BJ (cell line): ENCODE data around the gene PSPH. TPM values are rescaled to one million over a fixed set of nuclear protein-coding genes. Genes with fewer than 3 reads are reported as not detected.
A peak's percentile ranks its signal among the peaks of the same experiment; 100 is the strongest.

Source experiments
- CTCF ChIA-PET: fragments of 350-600 bp; formaldehyde crosslinking; extraction: SDS; loops from one replicate; lab custom pipeline; 2021; ENCODE audit warnings: antibody characterized with exemption, inconsistent platforms; lab: Yijun Ruan, JAX
- POLR2A ChIA-PET: fragments of 300-600 bp; sonication (Branson Sonifier 250); formaldehyde crosslinking; extraction: SDS; loops from one replicate; lab custom pipeline; 2021; ENCODE audit warnings: antibody characterized with exemption; lab: Charles Lee
- DNase-seq: peaks from one replicate; pipeline ENCODE4 v3.0.0-alpha.2; 2011; ENCODE audit warnings: low read depth
- H3K27me3 ChIP-seq: 2 replicates; pipeline ENCODE4 v1.6.0; 2011; ENCODE audit warnings: low read length; ENCODE audit not compliant: control insufficient read depth, insufficient read depth
- H3K36me3 ChIP-seq: 2 replicates; pipeline ENCODE4 v1.5.1; 2011; ENCODE audit warnings: low read length; ENCODE audit not compliant: control insufficient read depth, insufficient read depth
- H3K4me3 ChIP-seq: 2 replicates; pipeline ENCODE4 v1.5.1; 2011; ENCODE audit warnings: low read depth, mild to moderate bottlenecking, control low read depth, low read length
- CTCF ChIP-seq: IDR thresholded peaks from 2 replicates; pipeline ENCODE4 v1.5.1; 2011; ENCODE audit warnings: low read depth, mild to moderate bottlenecking, control low read depth, inconsistent platforms, low read length, moderate library complexity; ENCODE audit not compliant: insufficient read depth
- polyA plus RNA-seq: library from polyadenylated mRNA; depleted of rRNA; stranded (reverse); fragments of >200 nt; gene quantifications from 2 replicates; pipeline ENCODE4 v1.2.3, GENCODE V29; 2011

Gene PSPH
- polyA plus RNA-seq, 1 experiment: 76.2 TPM

- ChIA-PET POLR2A (no interaction called here), CTCF (no interaction called here)
- no peak for DNase-seq
- Histone ChIP-seq H3K27me3 (no peaks in the 10 kb centered on the region), H3K4me3 (no peak overlapping the region), H3K36me3 (peaks cover 5% of the 10 kb centered on the region; the same call in 1 of the 2 replicates)
- TF ChIP-seq CTCF: no peak
These were observed 80.7 kb downstream of the PSPH start for GRCh38 chr7:55970561-55970960.

- DNase-seq: no peak
- no peak for TF ChIP-seq CTCF
- Histone ChIP-seq H3K27me3 (no peaks in the 10 kb centered on the region), H3K36me3 (peaks cover 5% of the 10 kb centered on the region; the same call in 1 of the 2 replicates), H3K4me3 (no peak overlapping the region)
- ChIA-PET POLR2A (no interaction called here), CTCF (interaction anchor here (1.0 kb wide), 1 partner anchor 123 kb away, joined by 3 read pairs; the partner anchor contains the start of gene PHKG1)
These were observed 81.9 kb downstream of the PSPH start for GRCh38 chr7:55969391-55969790.

GRCh38 chr7:55966851-55967250 is 84.4 kb downstream of the PSPH start:
- TF ChIP-seq CTCF: no peak
- H3K36me3 ChIP-seq: peaks cover 5% of the 10 kb centered on the region; the same call in 1 of the 2 replicates
- no peaks in the 10 kb centered on the region for H3K27me3 ChIP-seq
- CTCF ChIA-PET: interaction anchor here (0.6 to 2.5 kb wide), 4 partner anchors 8 to 897 kb away, joined by 3 to 7 read pairs (median 4); no protein-coding TSS in a partner anchor
- no peak for DNase-seq
- POLR2A ChIA-PET: no interaction called here
- H3K4me3 ChIP-seq: no peak overlapping the region

GRCh38 chr7:55965805-55966421 is 85.3 kb downstream of the PSPH start:
- peak; percentile 58 for DNase-seq
- H3K27me3 ChIP-seq: no peaks in the 10 kb centered on the region
- no peak overlapping the region for H3K4me3 ChIP-seq
- no peak for TF ChIP-seq CTCF
- ChIA-PET POLR2A (interaction anchor here (0.6 kb wide), 1 partner anchor 86 kb away, joined by 3 read pairs; the partner anchor contains the start of genes CCT6A and PSPH), CTCF (interaction anchor here (1.2 to 2.5 kb wide), 3 partner anchors 9 to 109 kb away, joined by 3 to 7 read pairs (median 3); no protein-coding TSS in a partner anchor)
- peaks cover 5% of the 10 kb centered on the region; the same call in 1 of the 2 replicates for H3K36me3 ChIP-seq

GRCh38 chr7:55965100-55965470 is 86.2 kb downstream of the PSPH start:
- ChIA-PET CTCF (interaction anchor here (0.6 to 2.5 kb wide), 13 partner anchors 8 to 684 kb away, joined by 3 to 26 read pairs (median 4); no protein-coding TSS in a partner anchor), POLR2A (interaction anchor here (1.0 kb wide), 1 partner anchor 86 kb away, joined by 3 read pairs; the partner anchor contains the start of genes CCT6A and PSPH)
- Histone ChIP-seq H3K27me3 (no peaks in the 10 kb centered on the region), H3K4me3 (peak overlapping the region; percentile 44), H3K36me3 (peaks cover 5% of the 10 kb centered on the region; the same call in 1 of the 2 replicates)
- no peak for TF ChIP-seq CTCF
- no peak for DNase-seq
